CD14-positive monocyte (primary cell): ENCODE results near the gene PRR14. TPM values are rescaled to one million over a fixed set of nuclear protein-coding genes. Genes with fewer than 3 reads are reported as not detected.
A peak's percentile ranks its signal among the peaks of the same experiment; 100 is the strongest.
"Not testable (repeated sequence)": the region's sequence is repeated elsewhere in the genome, so short reads cannot be mapped to it uniquely, and the experiment has no call there.

Experiments
- DNase-seq, 3 donors: peaks; one replicate each; pipeline ENCODE4 v3.0.0-alpha.2; 2011 to 2022
- H2AFZ ChIP-seq: 2 replicates; pipeline ENCODE4 v1.6.0; 2012; ENCODE audit warnings: mild to moderate bottlenecking, low read depth, low read length, inconsistent platforms; ENCODE audit not compliant: insufficient read depth, poor library complexity, severe bottlenecking
- H3K27ac ChIP-seq, 2 donors: 1 replicate in 1 of 2; 2 replicates in 1 of 2; pipeline ENCODE4 v1.5.1; 2012 to 2013; ENCODE audit warnings: low read length in 2 of 2, control low read depth in 1 of 2, inconsistent platforms in 1 of 2, low read depth in 1 of 2, mild to moderate bottlenecking in 1 of 2
- H3K27me3 ChIP-seq, 2 donors: one replicate each; pipeline versions ENCODE4 v1.6.0 to v1.6.1; 2011 to 2013; ENCODE audit warnings: low read length in 2 of 2; ENCODE audit not compliant: control insufficient read depth in 2 of 2, insufficient read depth in 2 of 2
- H3K36me3 ChIP-seq, 2 donors: replicated peaks in 1 of 2; 1 replicate in 1 of 2; 2 replicates in 1 of 2; pipeline versions ENCODE4 v1.5.1 to v1.6.1; 2012 to 2013; ENCODE audit warnings: low read length in 2 of 2, control low read depth in 1 of 2, inconsistent platforms in 1 of 2, mild to moderate bottlenecking in 1 of 2; ENCODE audit not compliant: insufficient read depth in 2 of 2, control insufficient read depth in 1 of 2
- H3K4me1 ChIP-seq, 2 donors: 1 replicate in 1 of 2; 2 replicates in 1 of 2; pipeline versions ENCODE4 v1.5.1 to v1.6.1; 2012 to 2013; ENCODE audit warnings: low read length in 2 of 2, control low read depth in 1 of 2, inconsistent platforms in 1 of 2, mild to moderate bottlenecking in 1 of 2, moderate library complexity in 1 of 2; ENCODE audit not compliant: insufficient read depth in 2 of 2, control insufficient read depth in 1 of 2
- H3K4me2 ChIP-seq: replicated peaks from 2 replicates; pipeline ENCODE3; 2012; ENCODE audit warnings: low read length, moderate library complexity, mild to moderate bottlenecking; ENCODE audit not compliant: poor library complexity, severe bottlenecking; ENCODE audit errors: extremely low read depth
- H3K4me3 ChIP-seq, 3 experiments: fragments of 200-600 bp in 1 of 3; sonication (generic) in 1 of 3; replicated peaks in 1 of 3; 1 replicate in 2 of 3; 2 replicates in 1 of 3; pipeline ENCODE4 v1.5.1; 2011 to 2013; ENCODE audit warnings: low read length in 3 of 3, mild to moderate bottlenecking in 3 of 3, control low read depth in 2 of 3, low read depth in 2 of 3, inconsistent platforms in 1 of 3, moderate library complexity in 1 of 3
- H3K79me2 ChIP-seq: 2 replicates; pipeline ENCODE4 v1.6.0; 2012; ENCODE audit warnings: mild to moderate bottlenecking, control low read depth, inconsistent platforms, low read length, moderate library complexity; ENCODE audit not compliant: insufficient read depth
- H3K9ac ChIP-seq: 2 replicates; pipeline ENCODE4 v1.6.0; 2017; ENCODE audit warnings: low read length, mild to moderate bottlenecking; ENCODE audit not compliant: insufficient read depth, poor library complexity, severe bottlenecking
- H3K9me3 ChIP-seq, 2 donors: replicated peaks in 1 of 2; 1 replicate in 1 of 2; 2 replicates in 1 of 2; pipeline versions ENCODE4 v1.5.1 to v1.6.1; 2012 to 2013; ENCODE audit warnings: low read length in 2 of 2, control low read depth in 1 of 2; ENCODE audit not compliant: control insufficient read depth in 1 of 2, insufficient read depth in 1 of 2
- H4K20me1 ChIP-seq: 2 replicates; pipeline ENCODE4 v1.6.0; 2012; ENCODE audit warnings: mild to moderate bottlenecking, low read length, control low read depth, moderate library complexity; ENCODE audit not compliant: insufficient read depth
- H3K27ac Mint-ChIP-seq, 7 donors: one replicate each; pipeline ENCODE4 v1.8.0; 2020; ENCODE audit warnings: mild to moderate bottlenecking in 7 of 7, mixed read lengths in 7 of 7, moderate library complexity in 6 of 7, inconsistent platforms in 2 of 7
- H3K27me3 Mint-ChIP-seq, 3 donors: one replicate each; pipeline ENCODE4 v1.8.0; 2021 to 2022; ENCODE audit warnings: low read depth in 3 of 3, mild to moderate bottlenecking in 3 of 3, mixed read lengths in 3 of 3, moderate library complexity in 3 of 3, inconsistent platforms in 1 of 3
- H3K36me3 Mint-ChIP-seq, 2 donors: one replicate each; pipeline ENCODE4 v1.8.0; 2020; ENCODE audit warnings: mixed read lengths in 2 of 2, inconsistent platforms in 1 of 2, mild to moderate bottlenecking in 1 of 2
- H3K4me1 Mint-ChIP-seq: one replicate; pipeline ENCODE4 v1.8.0; 2020; ENCODE audit warnings: mild to moderate bottlenecking, mixed read lengths
- H3K4me3 Mint-ChIP-seq, 2 donors: one replicate each; pipeline ENCODE4 v1.8.0; 2020; ENCODE audit warnings: mild to moderate bottlenecking in 2 of 2, mixed read lengths in 2 of 2, moderate library complexity in 1 of 2
- H3K9me3 Mint-ChIP-seq, 7 donors: one replicate each; pipeline ENCODE4 v1.8.0; 2020 to 2022; ENCODE audit warnings: mixed read lengths in 7 of 7, mild to moderate bottlenecking in 6 of 7, moderate library complexity in 6 of 7, inconsistent platforms in 2 of 7
- CTCF ChIP-seq: fragments of 200-600 bp; IDR thresholded peaks from one replicate; pipeline ENCODE4 v1.8.0; 2022; ENCODE audit warnings: antibody characterized with exemption, mild to moderate bottlenecking
- WGBS: methylation state at CpG from one replicate; pipeline ENCODE4 v1.1.5; 2013; ENCODE audit warnings: missing lambda C conversion rate; ENCODE audit not compliant: insufficient coverage; 5-methylcytosine and 5-hydroxymethylcytosine counted together
- intact Hi-C, 2 donors: fragments of 100-400 bp; cut with micrococcal nuclease; formaldehyde crosslinking; loops; one replicate each; pipeline versions ENCODE4 v1.15.0 to v1.15.1; 2023
- polyA plus RNA-seq, 3 donors: library from polyadenylated mRNA; depleted of rRNA in 1 of 3; unstranded in 2 of 3; stranded (reverse) in 1 of 3; fragments of 300-500 nt in 2 of 3; fragments of >200 nt in 1 of 3; fragmentation: Illumina TruSeq in 2 of 3; gene quantifications; 1 replicate in 2 of 3; 2 replicates in 1 of 3; pipeline ENCODE4 v1.2.3, GENCODE V29; 2012 to 2021

The PRR14 gene
- polyA plus RNA-seq, 3 donors: 6.1 to 32.6 (median 10.4) TPM

GRCh38 chr16:30626236-30626635 is 24.5 kb upstream of the PRR14 start:
- peaks cover 0 to 8% (median 3%) of the 10 kb centered on the region in 7 donors for H3K9me3 Mint-ChIP-seq
- H3K9me3 ChIP-seq: peaks cover 0 to 6% of the 10 kb centered on the region in 2 donors
- TF ChIP-seq CTCF: no peak
- H3K36me3 Mint-ChIP-seq: no peaks in the 10 kb centered on the region
- H3K27ac Mint-ChIP-seq: no peak overlapping the region
- H3K27me3 Mint-ChIP-seq: peaks cover 0 to 5% (median 4%) of the 10 kb centered on the region in 3 donors
- H3K27me3 ChIP-seq: no peaks in the 10 kb centered on the region
- H4K20me1 ChIP-seq: no peaks in the 10 kb centered on the region
- H3K79me2 ChIP-seq: no peaks in the 10 kb centered on the region
- H3K4me1 Mint-ChIP-seq: peaks cover 4% of the 10 kb centered on the region
- H3K4me3 ChIP-seq: no peak overlapping the region
- H3K36me3 ChIP-seq: no peaks in the 10 kb centered on the region
- WGBS: 86% methylated on average over 8 of the region's 9 CpGs
- intact Hi-C loops: no loop called here
- no peak overlapping the region for H3K4me2 ChIP-seq
- no peak for DNase-seq
- peaks cover 4 to 5% of the 10 kb centered on the region in 2 donors for H3K4me1 ChIP-seq
- no peak overlapping the region for H3K9ac ChIP-seq
- H3K4me3 Mint-ChIP-seq: no peak overlapping the region
- no peak overlapping the region for H2AFZ ChIP-seq
- no peak overlapping the region for H3K27ac ChIP-seq

- H3K4me3 Mint-ChIP-seq: peak overlapping the region; percentile 62 to 87
- H3K79me2 ChIP-seq: no peaks in the 10 kb centered on the region
- H4K20me1 ChIP-seq: no peaks in the 10 kb centered on the region
- H3K9ac ChIP-seq: no peak overlapping the region
- H3K4me1 Mint-ChIP-seq: peaks cover 7% of the 10 kb centered on the region
- H2AFZ ChIP-seq: peak overlapping the region; percentile 19
- peak; percentile 63 to 72 (median 70) for DNase-seq
- H3K36me3 ChIP-seq: no peaks in the 10 kb centered on the region
- H3K27me3 ChIP-seq: no peaks in the 10 kb centered on the region
- peak overlapping the region in 6 of 7 donors; percentile 63 to 84 (median 76) for H3K27ac Mint-ChIP-seq
- WGBS: 62% methylated on average over 5 of the region's 18 CpGs
- peaks cover 0 to 4% of the 10 kb centered on the region in 2 donors for H3K9me3 ChIP-seq
- H3K4me2 ChIP-seq: peak overlapping the region; percentile 48
- H3K9me3 Mint-ChIP-seq: peaks cover 0 to 4% (median 1%) of the 10 kb centered on the region in 7 donors
- H3K27ac ChIP-seq: no peak overlapping the region
- peaks cover 0 to 5% (median 2%) of the 10 kb centered on the region in 3 donors for H3K27me3 Mint-ChIP-seq
- H3K4me1 ChIP-seq: peaks cover 8 to 10% of the 10 kb centered on the region in 2 donors
- TF ChIP-seq CTCF: peak; percentile 90
- intact Hi-C loops: no loop called here
- H3K36me3 Mint-ChIP-seq: no peaks in the 10 kb centered on the region
- H3K4me3 ChIP-seq: peak overlapping the region in 1 of 3 experiments; percentile 54
Observed at GRCh38 chr16:30628628-30629540, 21.9 kb upstream of the PRR14 start.

- H3K4me3 Mint-ChIP-seq, H4K20me1 ChIP-seq, H3K9me3 ChIP-seq, H3K4me2 ChIP-seq, H3K36me3 Mint-ChIP-seq, H3K27me3 ChIP-seq, H3K36me3 ChIP-seq, H3K4me3 ChIP-seq, H2AFZ ChIP-seq, H3K9me3 Mint-ChIP-seq, H3K27me3 Mint-ChIP-seq, DNase-seq, H3K27ac ChIP-seq, H3K79me2 ChIP-seq, intact Hi-C loops, H3K9ac ChIP-seq: not testable (repeated sequence)
- H3K4me1 ChIP-seq: peaks cover 16 to 22% of the 10 kb centered on the region in 2 donors
- whole genome bisulfite sequencing: 50% methylated on average over 1 of the region's 7 CpGs
- peaks cover 16% of the 10 kb centered on the region for H3K4me1 Mint-ChIP-seq
- H3K27ac Mint-ChIP-seq: peak overlapping the region in 1 of 7 donors; percentile 28
Observed at GRCh38 chr16:30632454-30632853, 18.3 kb upstream of the PRR14 start.
